ENCODE data around the gene RIN3.

Gene RIN3

GRCh38 chr14:92469515-92469914, 44.1 kb upstream of the RIN3 start:
- DNase-seq = no peak
- peaks cover 31% of the 10 kb centered on the region for H3K9me3 Mint-ChIP-seq
- H3K4me1 Mint-ChIP-seq = no peaks in the 10 kb centered on the region
- H3K4me3 Mint-ChIP-seq = no peak overlapping the region
- TF ChIP-seq CTCF (IDR thresholded peaks at IDR 0.05) = no peak
- H3K36me3 Mint-ChIP-seq (ENCODE audit: low read depth) = no peaks in the 10 kb centered on the region
- peaks cover under 1% of the 10 kb centered on the region for H3K27me3 Mint-ChIP-seq (ENCODE audit: low read depth, poor library complexity)
- H3K27ac Mint-ChIP-seq = no peak overlapping the region

GRCh38 chr14:92470215-92470614, 43.4 kb upstream of the RIN3 start:
- no peaks in the 10 kb centered on the region for H3K4me1 Mint-ChIP-seq
- no peak overlapping the region for H3K27ac Mint-ChIP-seq
- no peak for DNase-seq
- no peak overlapping the region for H3K4me3 Mint-ChIP-seq
- TF ChIP-seq CTCF (IDR thresholded peaks at IDR 0.05) = no peak
- no peaks in the 10 kb centered on the region for H3K36me3 Mint-ChIP-seq (ENCODE audit: low read depth)
- no peaks in the 10 kb centered on the region for H3K27me3 Mint-ChIP-seq (ENCODE audit: low read depth, poor library complexity)
- H3K9me3 Mint-ChIP-seq = peaks cover 31% of the 10 kb centered on the region

GRCh38 chr14:92470811-92471210, 42.8 kb upstream of the RIN3 start:
- H3K27me3 Mint-ChIP-seq (ENCODE audit: low read depth, poor library complexity) = no peaks in the 10 kb centered on the region
- peaks cover 31% of the 10 kb centered on the region for H3K9me3 Mint-ChIP-seq
- no peaks in the 10 kb centered on the region for H3K36me3 Mint-ChIP-seq (ENCODE audit: low read depth)
- no peak for DNase-seq
- no peak for TF ChIP-seq CTCF (IDR thresholded peaks at IDR 0.05)
- H3K4me3 Mint-ChIP-seq = no peak overlapping the region
- no peaks in the 10 kb centered on the region for H3K4me1 Mint-ChIP-seq
- H3K27ac Mint-ChIP-seq = no peak overlapping the region

- Mint-ChIP-seq H3K36me3 (ENCODE audit: low read depth) (no peaks in the 10 kb centered on the region), H3K27ac (no peak overlapping the region), H3K9me3 (peaks cover 31% of the 10 kb centered on the region), H3K27me3 (ENCODE audit: low read depth, poor library complexity) (no peaks in the 10 kb centered on the region), H3K4me1 (no peaks in the 10 kb centered on the region), H3K4me3 (no peak overlapping the region)
- no peak for TF ChIP-seq CTCF (IDR thresholded peaks at IDR 0.05)
- DNase-seq = no peak
Measured at GRCh38 chr14:92471919-92472318, 41.7 kb upstream of the RIN3 start.

GRCh38 chr14:92472860-92473259, 40.7 kb upstream of the RIN3 start:
- H3K36me3 Mint-ChIP-seq (ENCODE audit: low read depth) = no peaks in the 10 kb centered on the region
- no peaks in the 10 kb centered on the region for H3K4me1 Mint-ChIP-seq

More at GRCh38 chr14:92472860-92473259, 40.7 kb upstream of the RIN3 start:
- Mint-ChIP-seq H3K27ac (no peak overlapping the region), H3K27me3 (ENCODE audit: low read depth, poor library complexity) (no peaks in the 10 kb centered on the region), H3K9me3 (peaks cover 27% of the 10 kb centered on the region), H3K4me3 (no peak overlapping the region)
- no peak for DNase-seq
- no peak for TF ChIP-seq CTCF (IDR thresholded peaks at IDR 0.05)
